ENCODE results near the gene ABCB4. TPM values are rescaled to one million over a fixed set of nuclear protein-coding genes. Genes with fewer than 3 reads are reported as not detected.
A peak's percentile ranks its signal among the peaks of the same experiment; 100 is the strongest.

Gene ABCB4
- total RNA-seq = under 1 TPM in 1 of 2 experiments, not detected in 1; 0.54 TPM

- H3K4me1 Mint-ChIP-seq = peaks cover 1% of the 10 kb centered on the region
- peaks cover 45% of the 10 kb centered on the region for H3K27me3 Mint-ChIP-seq
- no peak for DNase-seq
- no peaks in the 10 kb centered on the region for H3K36me3 Mint-ChIP-seq
- ATAC-seq (ENCODE audit: low read depth) = peak; percentile 39
- H3K9me3 Mint-ChIP-seq = no peaks in the 10 kb centered on the region
- H3K27ac Mint-ChIP-seq = no peak within 1 kb of the TSS
- POLR2A ChIA-PET = no interaction called here
- H3K4me3 Mint-ChIP-seq = peak within 1 kb of the TSS; percentile 44
These were observed at the start of gene ABCB4 for GRCh38 chr7:87475359-87476178. ABCB4 (minus strand) TSS chr7:87475680; CDS start chr7:87475465, 215 bp downstream.

- Mint-ChIP-seq H3K4me1 (peaks cover 4% of the 10 kb centered on the region), H3K4me3 (no peak overlapping the region), H3K36me3 (peaks cover 3% of the 10 kb centered on the region), H3K27me3 (no peaks in the 10 kb centered on the region), H3K9me3 (peaks cover 1% of the 10 kb centered on the region), H3K27ac (no peak overlapping the region)
- POLR2A ChIA-PET = no interaction called here
- ATAC-seq (ENCODE audit: low read depth) (no peak), DNase-seq (no peak)
These were observed 43.3 kb upstream of the ABCB4 start for GRCh38 chr7:87518735-87519134.

- DNase-seq = no peak
- Mint-ChIP-seq H3K9me3 (peaks cover 1% of the 10 kb centered on the region), H3K4me3 (no peak overlapping the region), H3K36me3 (peaks cover 3% of the 10 kb centered on the region), H3K27ac (no peak overlapping the region), H3K4me1 (peaks cover 4% of the 10 kb centered on the region), H3K27me3 (no peaks in the 10 kb centered on the region)
- no peak for ATAC-seq (ENCODE audit: low read depth)
- POLR2A ChIA-PET = no interaction called here
These were observed 42.4 kb upstream of the ABCB4 start for GRCh38 chr7:87517891-87518290.

GRCh38 chr7:87517136-87517815 is 41.8 kb upstream of the ABCB4 start:
- DNase-seq (no peak), ATAC-seq (ENCODE audit: low read depth) (no peak)
- Mint-ChIP-seq H3K27me3 (no peaks in the 10 kb centered on the region), H3K27ac (no peak overlapping the region), H3K9me3 (peaks cover 1% of the 10 kb centered on the region), H3K4me1 (peaks cover 4% of the 10 kb centered on the region), H3K4me3 (no peak overlapping the region), H3K36me3 (peaks cover 3% of the 10 kb centered on the region)
- POLR2A ChIA-PET = no interaction called here

- Mint-ChIP-seq H3K27ac (no peak overlapping the region), H3K4me1 (peaks cover 6% of the 10 kb centered on the region), H3K27me3 (no peaks in the 10 kb centered on the region), H3K9me3 (no peaks in the 10 kb centered on the region), H3K4me3 (no peak overlapping the region), H3K36me3 (peaks cover 3% of the 10 kb centered on the region)
- DNase-seq = no peak
- no peak for ATAC-seq (ENCODE audit: low read depth)
- POLR2A ChIA-PET = no interaction called here
These were observed 38.4 kb upstream of the ABCB4 start for GRCh38 chr7:87513735-87514335.

- Mint-ChIP-seq H3K27ac (no peak overlapping the region), H3K27me3 (no peaks in the 10 kb centered on the region)
- no peak for DNase-seq
These were observed 37.4 kb upstream of the ABCB4 start for GRCh38 chr7:87512906-87513305.

GRCh38 chr7:87511510-87511909 is 36.0 kb upstream of the ABCB4 start:
- peaks cover 4% of the 10 kb centered on the region for H3K4me1 Mint-ChIP-seq
- DNase-seq (no peak), ATAC-seq (ENCODE audit: low read depth) (no peak)
- no peaks in the 10 kb centered on the region for H3K27me3 Mint-ChIP-seq
- POLR2A ChIA-PET = no interaction called here
- no peaks in the 10 kb centered on the region for H3K9me3 Mint-ChIP-seq
- peaks cover 3% of the 10 kb centered on the region for H3K36me3 Mint-ChIP-seq
- no peak overlapping the region for H3K4me3 Mint-ChIP-seq
- H3K27ac Mint-ChIP-seq = no peak overlapping the region

More at GRCh38 chr7:87512906-87513305, 37.4 kb upstream of the ABCB4 start:
- peaks cover 3% of the 10 kb centered on the region for H3K36me3 Mint-ChIP-seq
- no peak overlapping the region for H3K4me3 Mint-ChIP-seq
- ATAC-seq (ENCODE audit: low read depth) = no peak
- H3K9me3 Mint-ChIP-seq = no peaks in the 10 kb centered on the region
- H3K4me1 Mint-ChIP-seq = peaks cover 6% of the 10 kb centered on the region
- POLR2A ChIA-PET = no interaction called here

GRCh38 chr7:87510411-87510875 is 35.0 kb upstream of the ABCB4 start:
- Mint-ChIP-seq H3K27me3 (no peaks in the 10 kb centered on the region), H3K36me3 (peaks cover 3% of the 10 kb centered on the region), H3K9me3 (no peaks in the 10 kb centered on the region), H3K4me3 (no peak overlapping the region), H3K4me1 (peaks cover 6% of the 10 kb centered on the region), H3K27ac (no peak overlapping the region)
- DNase-seq = no peak
- ATAC-seq (ENCODE audit: low read depth) = no peak
- POLR2A ChIA-PET = no interaction called here

GRCh38 chr7:87507446-87507845 is 32.0 kb upstream of the ABCB4 start:
- DNase-seq = no peak
- no peaks in the 10 kb centered on the region for H3K9me3 Mint-ChIP-seq
- H3K36me3 Mint-ChIP-seq = no peaks in the 10 kb centered on the region
- H3K27ac Mint-ChIP-seq = no peak overlapping the region
- H3K4me1 Mint-ChIP-seq = peaks cover 6% of the 10 kb centered on the region
- POLR2A ChIA-PET = no interaction called here
- no peak overlapping the region for H3K4me3 Mint-ChIP-seq
- no peaks in the 10 kb centered on the region for H3K27me3 Mint-ChIP-seq
- no peak for ATAC-seq (ENCODE audit: low read depth)

GRCh38 chr7:87506246-87507180 is 31.0 kb upstream of the ABCB4 start:
- DNase-seq (no peak), ATAC-seq (ENCODE audit: low read depth) (no peak)
- Mint-ChIP-seq H3K36me3 (no peaks in the 10 kb centered on the region), H3K4me3 (no peak overlapping the region), H3K4me1 (peaks cover 6% of the 10 kb centered on the region), H3K27ac (no peak overlapping the region), H3K27me3 (no peaks in the 10 kb centered on the region), H3K9me3 (no peaks in the 10 kb centered on the region)
- POLR2A ChIA-PET = no interaction called here

- ATAC-seq (ENCODE audit: low read depth) (no peak), DNase-seq (no peak)
- Mint-ChIP-seq H3K27me3 (no peaks in the 10 kb centered on the region), H3K36me3 (no peaks in the 10 kb centered on the region), H3K4me3 (no peak overlapping the region), H3K27ac (no peak overlapping the region), H3K9me3 (no peaks in the 10 kb centered on the region), H3K4me1 (peaks cover 5% of the 10 kb centered on the region)
- POLR2A ChIA-PET = no interaction called here
These were observed 30.2 kb upstream of the ABCB4 start for GRCh38 chr7:87505557-87506245.

- H3K27me3 Mint-ChIP-seq = no peaks in the 10 kb centered on the region
- H3K9me3 Mint-ChIP-seq = no peaks in the 10 kb centered on the region
- H3K4me3 Mint-ChIP-seq = no peak overlapping the region
- H3K36me3 Mint-ChIP-seq = no peaks in the 10 kb centered on the region
- peaks cover 2% of the 10 kb centered on the region for H3K4me1 Mint-ChIP-seq
- ATAC-seq (ENCODE audit: low read depth) (no peak), DNase-seq (no peak)
- H3K27ac Mint-ChIP-seq = no peak overlapping the region
- POLR2A ChIA-PET = no interaction called here
These were observed 29.6 kb upstream of the ABCB4 start for GRCh38 chr7:87505122-87505521.

Data from activated naive CD8-positive, alpha-beta T cell treated with anti-CD3 and anti-CD28 coated beads, Interleukin-2, amount 10 ng/mL, durations not matched to agents 7 days and 5 days (primary cell).